Smooth muscle cell of trachea (primary cell): ENCODE measurements around the gene GPR25. TPM values are rescaled to one million over a fixed set of nuclear protein-coding genes. Genes with fewer than 3 reads are reported as not detected.

Experiments used
- total RNA-seq: library from RNA; depleted of rRNA; stranded (reverse); fragments of >200 nt; gene quantifications from 2 replicates; pipeline ENCODE4 v1.2.1, GENCODE V29; 2014

The GPR25 gene, protein sequence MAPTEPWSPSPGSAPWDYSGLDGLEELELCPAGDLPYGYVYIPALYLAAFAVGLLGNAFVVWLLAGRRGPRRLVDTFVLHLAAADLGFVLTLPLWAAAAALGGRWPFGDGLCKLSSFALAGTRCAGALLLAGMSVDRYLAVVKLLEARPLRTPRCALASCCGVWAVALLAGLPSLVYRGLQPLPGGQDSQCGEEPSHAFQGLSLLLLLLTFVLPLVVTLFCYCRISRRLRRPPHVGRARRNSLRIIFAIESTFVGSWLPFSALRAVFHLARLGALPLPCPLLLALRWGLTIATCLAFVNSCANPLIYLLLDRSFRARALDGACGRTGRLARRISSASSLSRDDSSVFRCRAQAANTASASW
- total RNA-seq = not detected in 2 replicates

DNA sequence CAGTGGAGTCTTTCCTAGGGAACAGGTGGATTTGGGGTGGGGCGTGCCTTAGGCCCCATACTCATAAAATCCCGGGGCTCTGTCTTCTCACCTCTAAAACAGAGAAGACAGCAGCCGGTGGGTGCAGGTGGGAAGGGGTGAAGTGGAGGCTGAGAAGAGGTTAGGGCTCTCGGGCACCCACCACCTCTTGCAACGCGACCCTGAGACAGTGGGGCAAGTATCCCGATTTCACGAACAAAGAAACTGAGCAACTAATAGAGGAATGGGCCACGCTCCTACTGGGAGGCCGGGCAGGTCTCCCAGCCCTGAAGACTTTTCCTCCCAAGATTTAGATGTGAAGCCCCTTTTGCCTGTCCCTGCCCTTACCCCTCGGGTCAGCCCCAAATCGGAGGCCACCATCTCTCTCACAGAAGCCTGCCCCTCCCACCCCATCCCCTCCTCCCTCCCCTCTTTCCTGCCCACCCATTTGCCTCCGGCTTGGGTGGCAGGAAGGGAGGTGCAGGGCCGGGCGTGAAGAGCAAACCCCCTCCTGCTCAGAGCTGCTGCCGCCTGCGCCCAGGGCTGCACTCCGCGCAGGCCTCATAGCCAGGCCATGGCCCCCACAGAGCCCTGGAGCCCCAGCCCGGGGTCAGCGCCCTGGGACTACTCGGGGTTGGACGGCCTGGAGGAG lies at the start of gene GPR25:
Gene GPR25, plus strand, starts transcription at position 536 of the 670 bp plus-strand sequence. Its CDS starts 57 bp downstream, at position 593.

DNA sequence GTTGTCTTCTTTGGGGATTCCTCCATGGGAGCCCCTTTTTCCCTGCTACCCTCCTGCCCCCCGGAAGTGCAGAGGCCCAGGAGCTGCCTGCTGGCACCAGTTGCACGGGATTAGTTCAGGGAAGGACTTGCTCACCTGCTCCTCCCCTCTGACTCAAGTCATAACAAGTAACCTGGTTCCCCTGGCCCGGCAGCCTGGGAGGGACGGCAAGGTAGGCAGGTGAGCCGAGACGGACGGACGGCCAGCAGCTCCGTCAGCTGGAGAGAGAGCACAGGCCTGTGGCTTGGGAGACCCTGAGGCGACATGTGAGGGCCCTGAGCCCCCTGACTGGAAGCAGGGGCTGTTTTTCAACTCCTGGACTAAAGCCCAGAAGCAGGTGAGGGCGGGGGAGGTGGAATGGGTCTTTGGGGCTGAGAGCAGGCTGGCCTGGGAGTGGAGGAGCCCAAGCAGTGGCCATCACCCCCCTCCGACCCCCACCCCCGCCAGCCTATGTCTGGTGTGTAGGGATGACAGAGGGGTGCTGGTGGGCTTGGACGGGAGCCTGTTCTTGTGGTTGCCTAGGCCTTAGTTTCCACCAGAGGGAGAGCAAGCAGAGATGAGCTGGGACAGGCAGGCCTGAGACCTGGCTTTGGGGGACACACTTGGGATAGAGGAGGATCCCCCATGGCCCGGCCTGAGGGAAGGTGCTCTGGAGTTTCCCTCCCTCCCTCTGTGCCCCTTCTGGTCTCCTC lies 22.1 kb downstream of the GPR25 start, which contains the start of gene INAVA:
Gene INAVA, plus strand, starts transcription at position 189 of the 731 bp plus-strand sequence. CDS start 3,501 bp downstream, outside the sequence.

Other genes starting within 250 kb of the GPR25 start
- 12.9 and 17.2 TPM in 2 replicates for gene DDX59, start 203.1 kb upstream of the GPR25 start, total RNA-seq
- 30.3 and 31.1 TPM in 2 replicates for gene CAMSAP2, start 134.1 kb upstream of the GPR25 start, total RNA-seq
- not detected in 2 replicates for gene INAVA, start 21.9 kb downstream of the GPR25 start, total RNA-seq
- gene KIF21B, start 150.7 kb downstream of the GPR25 start, total RNA-seq = under 0.01 TPM in 2 replicates
- gene CACNA1S, start 239.4 kb downstream of the GPR25 start, total RNA-seq = not detected in 2 replicates